Hepatocyte (in vitro differentiated cells): ENCODE measurements around the gene MYO1B.

ENCODE experiments used
- EZH2 ChIP-seq: fragments of 200-600 bp; sonication (generic); IDR thresholded peaks from 2 replicates; pipeline ENCODE4 v1.6.1; 2016; ENCODE audit warnings: antibody characterized with exemption, mild to moderate bottlenecking, borderline replicate concordance
- EZH2phosphoT487 ChIP-seq: fragments of 200-600 bp; sonication (generic); IDR thresholded peaks from one replicate; pipeline ENCODE4 v1.6.1; 2018; ENCODE audit warnings: antibody characterized with exemption, mild to moderate bottlenecking, low read depth, moderate library complexity; ENCODE audit not compliant: unreplicated experiment, severe bottlenecking
- TF ChIP-seq, protein P1 (sequence below): fragments of 200-600 bp; sonication (generic); IDR thresholded peaks from 2 replicates; pipeline ENCODE4 v1.5.1; 2016; ENCODE audit warnings: antibody characterized with exemption, mild to moderate bottlenecking; ENCODE audit not compliant: poor library complexity

DNA sequence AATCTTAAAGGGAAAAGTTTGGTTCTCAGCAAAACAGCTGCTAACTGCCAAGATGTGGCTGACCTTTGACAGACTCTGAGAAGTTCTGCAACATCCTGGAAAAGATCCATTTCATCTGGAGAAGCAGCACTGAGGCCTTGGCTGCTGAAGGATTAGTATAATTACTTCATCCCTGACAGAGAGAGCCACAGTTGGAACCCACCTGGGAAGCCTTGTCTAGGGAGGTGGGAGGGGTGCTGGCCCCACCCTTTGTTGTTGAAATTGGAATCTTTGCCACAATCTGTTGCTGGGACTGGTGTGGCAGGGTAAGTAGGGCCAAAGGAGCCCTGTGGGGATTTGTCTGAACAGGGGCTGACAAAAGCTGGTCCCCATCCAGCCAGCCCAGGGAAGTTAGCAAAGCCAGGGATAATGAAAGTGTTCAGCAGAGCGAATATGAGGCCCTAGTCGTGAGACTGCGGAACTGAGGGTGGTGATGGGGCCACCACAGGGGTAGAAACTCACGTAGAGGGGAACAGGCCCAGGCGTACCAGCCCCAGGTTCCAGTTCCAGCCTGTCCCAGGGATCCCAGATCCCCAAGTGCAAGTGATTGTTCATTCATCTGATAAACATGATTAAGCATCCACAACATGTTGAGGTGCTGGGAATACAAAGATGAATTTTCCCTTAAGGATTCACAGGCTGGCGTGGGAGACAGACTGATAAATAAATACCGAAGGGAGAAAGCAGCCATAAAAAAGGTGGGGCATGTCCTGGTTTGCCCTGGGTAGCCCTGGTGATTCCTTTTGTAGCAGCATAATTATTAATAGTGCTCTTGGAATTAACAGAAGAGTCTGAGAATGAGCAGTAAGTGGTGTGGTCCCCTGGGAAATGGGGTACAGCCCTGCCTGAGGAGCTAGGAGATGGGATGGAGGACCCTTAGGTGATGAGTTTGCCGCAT is 60.0 kb downstream of the MYO1B start:
- TF ChIP-seq, protein P1, sequence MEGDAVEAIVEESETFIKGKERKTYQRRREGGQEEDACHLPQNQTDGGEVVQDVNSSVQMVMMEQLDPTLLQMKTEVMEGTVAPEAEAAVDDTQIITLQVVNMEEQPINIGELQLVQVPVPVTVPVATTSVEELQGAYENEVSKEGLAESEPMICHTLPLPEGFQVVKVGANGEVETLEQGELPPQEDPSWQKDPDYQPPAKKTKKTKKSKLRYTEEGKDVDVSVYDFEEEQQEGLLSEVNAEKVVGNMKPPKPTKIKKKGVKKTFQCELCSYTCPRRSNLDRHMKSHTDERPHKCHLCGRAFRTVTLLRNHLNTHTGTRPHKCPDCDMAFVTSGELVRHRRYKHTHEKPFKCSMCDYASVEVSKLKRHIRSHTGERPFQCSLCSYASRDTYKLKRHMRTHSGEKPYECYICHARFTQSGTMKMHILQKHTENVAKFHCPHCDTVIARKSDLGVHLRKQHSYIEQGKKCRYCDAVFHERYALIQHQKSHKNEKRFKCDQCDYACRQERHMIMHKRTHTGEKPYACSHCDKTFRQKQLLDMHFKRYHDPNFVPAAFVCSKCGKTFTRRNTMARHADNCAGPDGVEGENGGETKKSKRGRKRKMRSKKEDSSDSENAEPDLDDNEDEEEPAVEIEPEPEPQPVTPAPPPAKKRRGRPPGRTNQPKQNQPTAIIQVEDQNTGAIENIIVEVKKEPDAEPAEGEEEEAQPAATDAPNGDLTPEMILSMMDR, result no peak
- TF ChIP-seq EZH2 (no peak), EZH2phosphoT487 (no peak)
